ENCODE data around the gene KCNG1. TPM values are rescaled to one million over a fixed set of nuclear protein-coding genes. Genes with fewer than 3 reads are reported as not detected.

Gene KCNG1
- total and polyA plus RNA-seq, 2 of the 13 experiments (the other 11 are each of a cell fraction or from before 2014, with no cell fraction given), result not detected

DNA sequence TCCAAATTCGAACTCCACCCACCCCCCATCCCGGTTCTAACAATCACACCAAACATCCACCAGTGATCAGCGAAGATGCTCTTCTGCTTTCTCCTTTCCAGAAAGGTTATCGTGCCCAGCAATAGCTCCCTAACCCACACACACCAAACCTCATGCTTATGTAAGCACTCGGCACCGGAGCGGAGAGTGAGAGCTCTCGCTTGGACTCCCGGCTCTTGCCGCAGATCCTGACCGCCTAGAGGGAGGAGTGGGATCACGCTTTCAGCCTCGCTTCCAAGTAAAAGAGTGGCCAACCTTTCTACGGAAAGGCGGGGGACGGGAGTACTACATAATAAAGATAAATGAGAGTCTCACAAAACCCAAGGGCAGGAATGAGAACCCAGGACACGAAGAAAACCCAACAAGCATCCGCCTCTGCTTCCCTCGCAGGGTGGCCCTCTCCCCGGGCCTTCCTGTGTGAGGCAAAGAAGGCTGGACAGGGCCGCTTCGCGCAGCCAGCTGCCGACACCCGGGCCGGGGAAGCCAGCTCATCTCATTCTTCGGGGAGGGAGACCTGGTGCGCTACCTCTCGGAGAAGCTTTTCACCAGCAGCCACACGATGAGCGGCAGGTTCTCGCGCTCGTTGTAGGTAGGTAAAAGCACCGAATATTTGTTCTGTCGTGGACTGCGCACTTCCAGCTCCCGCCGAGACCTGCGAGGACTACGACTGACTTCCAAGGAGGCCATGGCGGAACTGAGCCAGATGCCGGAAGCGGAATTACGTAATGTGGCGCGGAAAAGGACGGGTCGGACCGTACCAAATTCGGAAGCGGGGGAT lies 64.9 kb downstream of the KCNG1 start, which contains the start of gene DPM1 (continued):
- TF ChIP-seq ZNF318 (CRISPR knock-in tag; IDR thresholded peaks at IDR 0.05) (no peak; the same call in 1 of the 2 replicates), FOXC1 (CRISPR knock-in tag; IDR thresholded peaks at IDR 0.05; ENCODE audit: borderline replicate concordance) (peak; percentile 87), SNAPC2 (CRISPR knock-in tag; IDR thresholded peaks at IDR 0.05) (no peak), GLI4 (CRISPR knock-in tag; IDR thresholded peaks at IDR 0.05; ENCODE audit: borderline replicate concordance) (0 out of 2 replicates have a peak, but pooled peaks have one; percentile 68), POGZ (CRISPR knock-in tag; IDR thresholded peaks at IDR 0.05) (no peak), ZNF407 (CRISPR knock-in tag; IDR thresholded peaks at IDR 0.05; ENCODE audit: not compliant biosample characterization) (peak; percentile 88), NFKBIZ (CRISPR knock-in tag; IDR thresholded peaks at IDR 0.05) (no peak), ZNF652 (CRISPR knock-in tag; IDR thresholded peaks at IDR 0.05; ENCODE audit: borderline replicate concordance, low read depth) (peak; percentile 12; the same call in 1 of the 2 replicates), ZNF790 (CRISPR knock-in tag; IDR thresholded peaks at IDR 0.05; ENCODE audit: borderline replicate concordance) (no peak)
